H1 (cell line): ENCODE measurements around the gene FASN. TPM values are rescaled to one million over a fixed set of nuclear protein-coding genes. Genes with fewer than 3 reads are reported as not detected.

ENCODE experiments used
- BCL11A ChIP-seq, 2 experiments: IDR thresholded peaks; one replicate each; pipeline ENCODE4 v1.6.1; 2011; ENCODE audit warnings: low read depth in 2 of 2, low read length in 2 of 2, mild to moderate bottlenecking in 2 of 2
- CREB1 ChIP-seq: IDR thresholded peaks from 2 replicates; pipeline ENCODE4 v1.6.1; 2012; ENCODE audit warnings: inconsistent platforms
- EP300 ChIP-seq, 2 experiments: IDR thresholded peaks; 1 replicate in 1 of 2; 2 replicates in 1 of 2; pipeline ENCODE4 v1.6.1; 2011 to 2012; ENCODE audit warnings: low read depth in 2 of 2, low read length in 2 of 2, mild to moderate bottlenecking in 2 of 2, borderline replicate concordance in 1 of 2, inconsistent platforms in 1 of 2, moderate library complexity in 1 of 2
- GABPA ChIP-seq: IDR thresholded peaks from 2 replicates; pipeline ENCODE4 v1.6.1; 2011; ENCODE audit warnings: mild to moderate bottlenecking, low read length, moderate library complexity, borderline replicate concordance; ENCODE audit not compliant: insufficient read depth
- NRF1 ChIP-seq: IDR thresholded peaks from 2 replicates; pipeline ENCODE4 v1.6.1; 2011; ENCODE audit warnings: mild to moderate bottlenecking, low read depth, low read length, improper control_type of control experiment
- SP2 ChIP-seq: IDR thresholded peaks from 2 replicates; pipeline ENCODE4 v1.6.1; 2012; ENCODE audit warnings: mild to moderate bottlenecking, low read length, inconsistent platforms
- polyA plus RNA-seq, 7 experiments: library from polyadenylated mRNA; depleted of rRNA in 3 of 7; stranded (reverse) in 5 of 7; unstranded in 2 of 7; fragments of >200 nt in 5 of 7; fragments of 200-250 nt in 2 of 7; gene quantifications; 1 replicate in 5 of 7; 2 replicates in 1 of 7; 4 replicates in 1 of 7; pipeline versions ENCODE4 v1.2.1 to v1.2.3, GENCODE V29; 2011 to 2013; ENCODE audit warnings: missing spikeins in 2 of 7, mixed read lengths in 2 of 7
- total RNA-seq: library from RNA; stranded (reverse); fragmentation: NEBNext Ultra II Directional; extraction: Animal tissue kit (Norgen Biotek cat#: 25700); gene quantifications from 2 replicates; pipeline ENCODE4 v1.2.1, GENCODE V29; 2021

The FASN gene
- total and polyA plus RNA-seq, 2 of the 8 experiments (the other 6 are each of a cell fraction or from before 2014, with no cell fraction given): 143 to 561 TPM

- TF ChIP-seq BCL11A (IDR thresholded peaks at IDR 0.05; ENCODE audit: low read depth in 2 of 2, low read length in 2 of 2): no peak
- TF ChIP-seq NRF1: no peak
- TF ChIP-seq SP2: no peak
- TF ChIP-seq CREB1: no peak
- no peak for TF ChIP-seq GABPA
- no peak for TF ChIP-seq EP300 (IDR thresholded peaks at IDR 0.05; ENCODE audit: borderline replicate concordance in 1 of 2, low read depth in 2 of 2, low read length in 2 of 2)
- TF ChIP-seq, all 59 proteins: peak for 0
Measured at GRCh38 chr17:82053130-82053529, 44.9 kb downstream of the FASN start (continued).
